ENCODE data around the gene THSD4. TPM values are rescaled to one million over a fixed set of nuclear protein-coding genes. Genes with fewer than 3 reads are reported as not detected.

Gene THSD4
- polyA plus RNA-seq, 2 of the 4 experiments (the other 2 are of a cell fraction) = 15.8 to 40.7 TPM

GRCh38 chr15:71231758-71232157 is 116.5 kb downstream of the THSD4 start:
- Histone ChIP-seq H3K4me2 (no peak overlapping the region), H3K27ac (peak overlapping the region in 1 of 2 experiments; percentile 15; a peak in 1 of 6 replicates), H3K9me3 (no peaks in the 10 kb centered on the region), H3K4me1 (peaks cover under 1% of the 10 kb centered on the region; the same call in 1 of the 3 replicates), H3K4me3 (no peak overlapping the region)
- no peak for DNase-seq (ENCODE audit: low read depth in 1 of 2, low spot score in 1 of 2)
- TF ChIP-seq ATOH8 (CRISPR knock-in tag; IDR thresholded peaks at IDR 0.05; ENCODE audit: low read depth) (no peak), HDAC2 (IDR thresholded peaks at IDR 0.05) (no peak), KDM5A (IDR thresholded peaks at IDR 0.05) (no peak), EHMT2 (IDR thresholded peaks at IDR 0.05; ENCODE audit: low read depth) (no peak), NPAS2 (CRISPR knock-in tag; IDR thresholded peaks at IDR 0.05; ENCODE audit: borderline replicate concordance) (no peak), ZSCAN20 (CRISPR knock-in tag; IDR thresholded peaks at IDR 0.05) (no peak), FOSL2 (IDR thresholded peaks at IDR 0.05) (no peak), FOSL2 (CRISPR knock-in tag; IDR thresholded peaks at IDR 0.05) (no peak), RARB (CRISPR knock-in tag; IDR thresholded peaks at IDR 0.05) (no peak), POLR2A (IDR thresholded peaks at IDR 0.05; ENCODE audit: low read length) (no peak), HOXB13 (CRISPR knock-in tag; IDR thresholded peaks at IDR 0.05; ENCODE audit: low read depth) (no peak), NFE2L2 (conservative IDR thresholded peaks at IDR 0.05; ENCODE audit: low read length) (no peak)
- peak; percentile 43 for FAIRE-seq
- ChIA-PET POLR2A (no interaction called here), CTCF (interaction anchor here (1.5 kb wide), 1 partner anchor 20 kb away, joined by 4 read pairs; no protein-coding TSS in a partner anchor)
- 85% methylated on average over 6 of the region's 6 CpGs for WGBS (ENCODE audit: missing lambda C conversion rate)
- ATAC-seq = no peak

DNA sequence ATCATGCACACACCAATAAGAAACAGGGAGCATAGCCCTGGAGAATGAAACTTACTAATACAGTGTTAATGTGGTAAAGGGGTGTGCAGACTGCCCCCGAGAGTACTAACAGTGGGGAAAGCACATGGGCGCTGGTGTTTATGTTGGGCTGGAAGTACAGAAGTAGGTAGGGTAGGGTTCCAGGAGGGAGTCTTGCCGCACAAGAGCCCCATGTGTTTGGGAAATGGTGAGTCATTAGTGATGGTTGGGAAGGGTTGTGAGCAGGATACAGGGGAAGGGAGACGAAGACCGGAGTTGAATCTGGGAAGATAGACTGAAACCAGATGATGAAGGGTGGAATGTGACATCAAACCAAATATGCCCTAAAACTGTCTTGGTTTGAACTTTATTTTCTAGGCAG is 117.1 kb downstream of the THSD4 start:
- Histone ChIP-seq H3K27ac (peak overlapping the region in 1 of 2 experiments; percentile 15; a peak in 1 of 6 replicates), H3K4me2 (no peak overlapping the region), H3K4me1 (peaks cover 7% of the 10 kb centered on the region), H3K4me3 (no peak overlapping the region), H3K9me3 (no peaks in the 10 kb centered on the region)
- ChIA-PET POLR2A (no interaction called here), CTCF (interaction anchor here (1.5 kb wide), 1 partner anchor 20 kb away, joined by 4 read pairs; no protein-coding TSS in a partner anchor)
- WGBS (ENCODE audit: missing lambda C conversion rate) = 92% methylated on average over 5 of the region's 5 CpGs
- TF ChIP-seq HDAC2 (IDR thresholded peaks at IDR 0.05) = no peak
- no peak for TF ChIP-seq FOSL2 (IDR thresholded peaks at IDR 0.05)
- TF ChIP-seq FOSL2 (CRISPR knock-in tag; IDR thresholded peaks at IDR 0.05) = 0 out of 2 replicates have a peak, but pooled peaks have one; percentile 6
- no peak for TF ChIP-seq ZC3H11A (IDR thresholded peaks at IDR 0.05)
- TF ChIP-seq NPAS2 (CRISPR knock-in tag; IDR thresholded peaks at IDR 0.05; ENCODE audit: borderline replicate concordance) = no peak
- no peak for TF ChIP-seq FOSB (CRISPR knock-in tag; IDR thresholded peaks at IDR 0.05)
- DNase-seq (ENCODE audit: low read depth in 1 of 2, low spot score in 1 of 2) (no peak), FAIRE-seq (no peak), ATAC-seq (no peak)

GRCh38 chr15:71237456-71238188 is 122.4 kb downstream of the THSD4 start:
- peak; percentile 97 for DNase-seq (ENCODE audit: low read depth in 1 of 2, low spot score in 1 of 2)
- Histone ChIP-seq H3K4me3 (no peak overlapping the region), H3K4me1 (peaks cover 41% of the 10 kb centered on the region), H3K27ac (peak overlapping the region; percentile 56 to 79), H3K9me3 (no peaks in the 10 kb centered on the region), H3K4me2 (peak overlapping the region; percentile 51)
- peak; percentile 97 to 98 for ATAC-seq
- peak; percentile 88 for FAIRE-seq
- ChIA-PET POLR2A (interaction anchor here (0.6 to 2.4 kb wide), 3 partner anchors 14 to 125 kb away, joined by 3 to 8 read pairs (median 5); no protein-coding TSS in a partner anchor), CTCF (interaction anchor here (0.6 to 1.2 kb wide), 4 partner anchors 11 to 175 kb away, joined by 3 to 4 read pairs (median 3); no protein-coding TSS in a partner anchor)
- WGBS (ENCODE audit: missing lambda C conversion rate) = 42% methylated on average over 11 of the region's 11 CpGs
- TF ChIP-seq MAFK (IDR thresholded peaks at IDR 0.05; ENCODE audit: partially characterized antibody) (peak; percentile 94), RAD21 (conservative IDR thresholded peaks at IDR 0.05 in 1 of 2, IDR thresholded peaks at IDR 0.05 in 1 of 2) (peak in 1 of 2 experiments; percentile 43; a peak in 3 of 5 replicates), EHF (CRISPR knock-in tag; IDR thresholded peaks at IDR 0.05) (peak; percentile 91; the same call in 1 of the 2 replicates), HEYL (CRISPR knock-in tag; IDR thresholded peaks at IDR 0.05) (peak; percentile 78; the same call in 1 of the 2 replicates), MYC (IDR thresholded peaks at IDR 0.05; ENCODE audit: borderline replicate concordance, low read length) (0 out of 2 replicates have a peak, but pooled peaks have one; percentile 24), PHF8 (IDR thresholded peaks at IDR 0.05; ENCODE audit: borderline replicate concordance, low read depth) (no peak), EP300 (IDR thresholded peaks at IDR 0.05) (peak; percentile 51 to 71; a peak in 3 of 5 replicates), HMGXB4 (CRISPR knock-in tag; IDR thresholded peaks at IDR 0.05; ENCODE audit: borderline replicate concordance) (no peak), GATA3 (IDR thresholded peaks at IDR 0.05; ENCODE audit: borderline replicate concordance) (peak; percentile 87; the same call in 1 of the 2 replicates), CBX2 (IDR thresholded peaks at IDR 0.05; ENCODE audit: borderline replicate concordance, low read depth) (no peak), ESRRA (IDR thresholded peaks at IDR 0.05; ENCODE audit: borderline replicate concordance, low read length) (no peak), RARB (CRISPR knock-in tag; IDR thresholded peaks at IDR 0.05) (peak; percentile 69; the same call in 1 of the 2 replicates), CBX8 (IDR thresholded peaks at IDR 0.05) (no peak)
- TF ChIP-seq, protein P1, sequence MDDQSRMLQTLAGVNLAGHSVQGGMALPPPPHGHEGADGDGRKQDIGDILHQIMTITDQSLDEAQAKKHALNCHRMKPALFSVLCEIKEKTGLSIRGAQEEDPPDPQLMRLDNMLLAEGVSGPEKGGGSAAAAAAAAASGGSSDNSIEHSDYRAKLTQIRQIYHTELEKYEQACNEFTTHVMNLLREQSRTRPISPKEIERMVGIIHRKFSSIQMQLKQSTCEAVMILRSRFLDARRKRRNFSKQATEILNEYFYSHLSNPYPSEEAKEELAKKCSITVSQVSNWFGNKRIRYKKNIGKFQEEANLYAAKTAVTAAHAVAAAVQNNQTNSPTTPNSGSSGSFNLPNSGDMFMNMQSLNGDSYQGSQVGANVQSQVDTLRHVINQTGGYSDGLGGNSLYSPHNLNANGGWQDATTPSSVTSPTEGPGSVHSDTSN (IDR thresholded peaks at IDR 0.05) = peak; percentile 41; the same call in 1 of the 2 replicates

All from A549 (cell line).